NCI-H128 (cell line): ENCODE measurements around the gene PCDHB2.
A peak's percentile ranks its signal among the peaks of the same experiment; 100 is the strongest.
"Not testable (repeated sequence)": the region's sequence is repeated elsewhere in the genome, so short reads cannot be mapped to it uniquely, and the experiment has no call there.

Experiments
- DNase-seq: peaks from one replicate; lab custom pipeline; 2025; ENCODE audit not compliant: unreplicated experiment; lab: John Stamatoyannopoulos, UW

Gene PCDHB2

GRCh38 chr5:141094481-141095262 lies at the start of gene PCDHB2:
PCDHB2 (plus strand) TSS chr5:141094615; CDS start chr5:141094791, 176 bp downstream.
- DNase-seq, result peak; percentile 30

- peak; percentile 19 for DNase-seq
These were observed 43.5 kb upstream of the PCDHB2 start, which contains the start of gene PCDHB1 for GRCh38 chr5:141050622-141051520. PCDHB1 (plus strand) TSS chr5:141051374; CDS start chr5:141051471, 97 bp downstream.

- no peak for DNase-seq
These were observed 42.9 kb upstream of the PCDHB2 start for GRCh38 chr5:141051521-141051866.

GRCh38 chr5:141077826-141078225 lies 16.6 kb upstream of the PCDHB2 start:
- DNase-seq, result no peak

GRCh38 chr5:141082228-141082627 lies 12.2 kb upstream of the PCDHB2 start:
- DNase-seq, result no peak

- no peak for DNase-seq
These were observed 9.9 kb upstream of the PCDHB2 start for GRCh38 chr5:141084487-141084989.

GRCh38 chr5:141095263-141095641 lies 837 bp downstream of the PCDHB2 start:
- DNase-seq, result no peak

GRCh38 chr5:141096181-141096580 lies 1.8 kb downstream of the PCDHB2 start:
- DNase-seq, result not testable (repeated sequence)

- not testable (repeated sequence) for DNase-seq
These were observed 2.2 kb downstream of the PCDHB2 start for GRCh38 chr5:141096586-141096985.

- no peak for DNase-seq
These were observed 5.9 kb downstream of the PCDHB2 start, which contains the start of gene PCDHB3 for GRCh38 chr5:141100243-141100805. PCDHB3 (plus strand) TSS chr5:141100473; CDS start chr5:141100650, 177 bp downstream.

- DNase-seq, result no peak
These were observed 6.6 kb downstream of the PCDHB2 start for GRCh38 chr5:141101059-141101458.

- DNase-seq, result not testable (repeated sequence)
These were observed 7.7 kb downstream of the PCDHB2 start for GRCh38 chr5:141102070-141102469.

GRCh38 chr5:141102471-141102870 lies 8.1 kb downstream of the PCDHB2 start:
- DNase-seq, result not testable (repeated sequence)

- DNase-seq, result no peak
These were observed 10.9 kb downstream of the PCDHB2 start for GRCh38 chr5:141105350-141105749.

GRCh38 chr5:141119250-141119649 lies 24.8 kb downstream of the PCDHB2 start:
- no peak for DNase-seq

GRCh38 chr5:141121563-141121962 lies 27.1 kb downstream of the PCDHB2 start, which contains the start of gene PCDHB4:
PCDHB4 (plus strand) TSS chr5:141121818; CDS start chr5:141121999, 181 bp downstream.
- no peak for DNase-seq

- DNase-seq, result no peak
These were observed 27.6 kb downstream of the PCDHB2 start for GRCh38 chr5:141121985-141122384.

GRCh38 chr5:141123396-141124135 lies 29.2 kb downstream of the PCDHB2 start:
- DNase-seq, result not testable (repeated sequence)

GRCh38 chr5:141127305-141127704 lies 32.9 kb downstream of the PCDHB2 start:
- DNase-seq, result no peak

- DNase-seq, result no peak
These were observed 40.8 kb downstream of the PCDHB2 start, which contains the start of gene PCDHB5 for GRCh38 chr5:141135030-141135717. PCDHB5 (plus strand) TSS chr5:141135206; CDS start chr5:141135435, 229 bp downstream.
